Suprapubic skin (tissue), 4 donors: ENCODE measurements around the gene RPL36A.

Experiments used
- POLR2A ChIP-seq, 2 donors: fragments of 450-650 bp; IDR thresholded peaks; one replicate each; pipeline ENCODE4 v1.6.1; 2017; ENCODE audit warnings: antibody characterized with exemption in 2 of 2, mild to moderate bottlenecking in 2 of 2, moderate library complexity in 2 of 2
- POLR2AphosphoS5 ChIP-seq, 3 donors: sonication (generic); formaldehyde crosslinking; IDR thresholded peaks; one replicate each; pipeline ENCODE4 v1.6.1; 2017; ENCODE audit warnings: antibody characterized with exemption in 3 of 3
- TF ChIP-seq, protein P1 (sequence below), 2 donors: fragments of 200-600 bp in 1 of 2; fragments of 450-650 bp in 1 of 2; sonication (generic) in 1 of 2; IDR thresholded peaks; one replicate each; pipeline ENCODE4 v1.5.1; 2016 to 2019; ENCODE audit warnings: antibody characterized with exemption in 2 of 2, mild to moderate bottlenecking in 1 of 2, moderate library complexity in 1 of 2

DNA sequence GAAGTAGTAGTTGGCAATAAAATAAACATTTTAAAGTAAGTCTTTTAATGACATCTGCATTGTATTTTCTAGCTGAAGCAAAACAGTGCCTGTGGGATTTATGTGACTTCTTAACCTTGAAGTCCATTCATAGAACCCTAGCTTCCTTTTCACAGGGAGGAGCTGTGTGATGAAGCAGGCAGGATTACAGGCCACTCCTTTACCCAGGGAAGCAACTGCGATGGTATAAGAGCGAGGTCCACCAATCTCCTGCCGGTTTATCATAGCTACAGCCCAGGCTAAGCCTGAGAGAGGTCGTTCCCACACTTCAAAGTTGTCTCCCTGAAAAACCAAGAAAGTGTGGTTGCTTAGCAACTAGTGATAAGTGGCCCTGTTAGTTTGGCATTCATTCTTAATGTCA is 7.0 kb downstream of the RPL36A start:
- TF ChIP-seq POLR2A (IDR thresholded peaks at IDR 0.05) (no peak), POLR2AphosphoS5 (IDR thresholded peaks at IDR 0.05) (no peak)
- TF ChIP-seq, protein P1, sequence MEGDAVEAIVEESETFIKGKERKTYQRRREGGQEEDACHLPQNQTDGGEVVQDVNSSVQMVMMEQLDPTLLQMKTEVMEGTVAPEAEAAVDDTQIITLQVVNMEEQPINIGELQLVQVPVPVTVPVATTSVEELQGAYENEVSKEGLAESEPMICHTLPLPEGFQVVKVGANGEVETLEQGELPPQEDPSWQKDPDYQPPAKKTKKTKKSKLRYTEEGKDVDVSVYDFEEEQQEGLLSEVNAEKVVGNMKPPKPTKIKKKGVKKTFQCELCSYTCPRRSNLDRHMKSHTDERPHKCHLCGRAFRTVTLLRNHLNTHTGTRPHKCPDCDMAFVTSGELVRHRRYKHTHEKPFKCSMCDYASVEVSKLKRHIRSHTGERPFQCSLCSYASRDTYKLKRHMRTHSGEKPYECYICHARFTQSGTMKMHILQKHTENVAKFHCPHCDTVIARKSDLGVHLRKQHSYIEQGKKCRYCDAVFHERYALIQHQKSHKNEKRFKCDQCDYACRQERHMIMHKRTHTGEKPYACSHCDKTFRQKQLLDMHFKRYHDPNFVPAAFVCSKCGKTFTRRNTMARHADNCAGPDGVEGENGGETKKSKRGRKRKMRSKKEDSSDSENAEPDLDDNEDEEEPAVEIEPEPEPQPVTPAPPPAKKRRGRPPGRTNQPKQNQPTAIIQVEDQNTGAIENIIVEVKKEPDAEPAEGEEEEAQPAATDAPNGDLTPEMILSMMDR (IDR thresholded peaks at IDR 0.05) = no peak
